HG03442 (cell line): ENCODE results near the gene RBPJL.

ENCODE experiments used
- ATAC-seq: cut with Tn5 transposase; IDR thresholded peaks from one replicate; pipeline ENCODE4 v1.9.1; 2021; ENCODE audit warnings: mild to moderate bottlenecking, moderate library complexity; ENCODE audit not compliant: unreplicated experiment

RBPJL gene

DNA sequence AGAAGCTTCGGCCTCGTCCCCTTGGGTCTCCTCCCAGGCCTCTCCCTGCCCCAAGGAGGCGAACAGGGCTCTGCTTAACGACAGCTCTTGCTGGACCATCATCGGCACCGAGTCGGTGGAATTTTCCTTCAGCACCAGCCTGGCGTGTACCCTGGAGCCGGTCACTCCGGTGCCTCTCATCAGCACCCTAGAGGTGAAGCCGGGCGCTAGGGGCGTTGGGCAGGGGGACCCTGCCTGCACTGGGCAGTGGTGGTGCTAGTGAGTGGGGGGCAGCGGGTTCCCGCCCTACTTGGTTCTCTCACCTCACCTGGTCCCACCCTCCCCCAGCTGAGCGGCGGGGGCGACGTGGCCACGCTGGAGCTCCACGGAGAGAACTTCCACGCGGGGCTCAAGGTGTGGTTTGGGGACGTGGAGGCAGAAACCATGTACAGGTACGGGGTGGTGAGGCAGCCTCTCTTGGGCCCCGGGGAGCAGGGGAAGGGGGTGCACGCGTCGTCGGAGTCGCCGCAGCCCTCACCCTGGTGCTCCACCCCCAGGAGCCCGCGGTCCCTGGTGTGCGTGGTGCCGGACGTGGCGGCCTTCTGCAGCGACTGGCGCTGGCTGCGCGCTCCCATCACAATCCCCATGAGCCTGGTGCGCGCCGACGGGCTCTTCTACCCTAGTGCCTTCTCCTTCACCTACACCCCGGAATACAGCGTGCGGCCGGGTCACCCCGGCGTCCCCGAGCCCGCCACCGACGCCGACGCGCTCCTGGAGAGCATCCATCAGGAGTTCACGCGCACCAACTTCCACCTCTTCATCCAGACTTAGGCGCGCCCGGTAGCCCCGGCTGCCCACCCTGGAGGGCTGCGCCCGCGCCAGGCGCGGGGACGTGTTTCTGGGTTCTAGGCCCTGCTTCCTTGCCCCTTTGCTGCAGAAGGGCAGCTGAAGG, 9.8 kb downstream of the RBPJL start:
- no peak for ATAC-seq

DNA sequence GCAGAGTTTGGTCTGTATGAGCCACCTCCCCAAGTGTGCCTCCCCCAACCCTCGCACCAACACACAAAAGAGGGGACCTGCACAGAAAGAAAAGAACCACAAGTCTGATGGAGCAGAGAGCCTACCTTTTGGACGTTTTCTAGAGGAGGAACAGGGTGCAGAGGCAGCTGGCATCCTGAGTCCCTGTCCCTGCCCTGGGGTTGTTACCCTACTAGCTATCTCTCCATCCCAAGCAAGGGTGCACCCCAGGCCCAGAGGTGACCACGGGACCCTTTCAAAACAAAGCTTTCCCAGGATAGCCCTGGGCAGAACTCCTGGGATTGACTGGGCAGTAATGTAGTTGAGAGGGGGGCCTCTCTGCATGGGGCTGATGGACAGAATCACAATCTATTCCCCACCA, 11.2 kb downstream of the RBPJL start:
- ATAC-seq = no peak

DNA sequence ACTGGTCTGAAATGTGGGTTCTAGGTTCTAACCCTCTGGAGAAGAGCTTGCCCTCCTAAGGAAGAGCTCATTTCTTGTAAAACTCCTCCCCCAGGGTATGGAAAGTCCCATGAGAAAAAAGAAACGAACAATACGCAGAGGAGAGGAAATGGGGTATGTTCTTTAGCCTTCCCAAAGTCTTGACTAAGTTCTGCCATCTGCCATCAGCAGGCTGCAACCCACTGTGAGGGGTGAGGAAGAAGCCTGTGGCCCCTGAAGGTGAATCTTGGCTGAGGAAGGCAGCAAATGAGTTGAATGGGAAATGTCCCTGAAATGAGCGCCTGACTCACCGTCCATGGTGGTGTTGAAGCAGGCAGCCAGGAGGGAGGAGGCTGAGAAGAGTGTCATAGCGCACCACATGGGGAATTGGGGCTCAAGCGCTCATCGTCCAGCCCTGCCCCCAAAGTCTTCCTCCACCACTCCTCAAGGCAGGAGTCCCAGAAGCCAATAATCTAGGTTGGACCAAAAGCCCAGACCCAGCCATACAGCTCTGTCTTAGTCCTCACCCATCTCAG, 11.8 kb downstream of the RBPJL start:
- ATAC-seq = no peak

DNA sequence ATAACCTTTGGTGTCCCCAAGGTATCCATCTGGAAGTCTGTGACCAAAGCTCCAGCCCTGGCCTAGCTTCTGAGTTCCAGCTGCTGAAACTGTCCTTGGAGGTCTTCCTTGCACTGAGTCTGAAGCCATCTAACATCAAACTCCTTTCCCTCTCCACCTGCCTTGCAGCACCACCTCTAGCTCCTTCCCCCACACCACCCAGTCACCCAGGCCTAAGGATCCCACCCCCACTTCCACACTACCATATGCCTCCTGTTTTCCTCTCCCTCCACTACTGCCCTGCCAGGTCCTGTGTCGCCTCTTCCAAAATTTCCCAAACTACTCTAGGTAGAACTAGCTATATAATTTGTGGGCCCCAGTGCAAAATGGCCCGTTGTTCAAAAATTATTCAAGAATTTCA, 12.3 kb downstream of the RBPJL start:
- no peak for ATAC-seq

DNA sequence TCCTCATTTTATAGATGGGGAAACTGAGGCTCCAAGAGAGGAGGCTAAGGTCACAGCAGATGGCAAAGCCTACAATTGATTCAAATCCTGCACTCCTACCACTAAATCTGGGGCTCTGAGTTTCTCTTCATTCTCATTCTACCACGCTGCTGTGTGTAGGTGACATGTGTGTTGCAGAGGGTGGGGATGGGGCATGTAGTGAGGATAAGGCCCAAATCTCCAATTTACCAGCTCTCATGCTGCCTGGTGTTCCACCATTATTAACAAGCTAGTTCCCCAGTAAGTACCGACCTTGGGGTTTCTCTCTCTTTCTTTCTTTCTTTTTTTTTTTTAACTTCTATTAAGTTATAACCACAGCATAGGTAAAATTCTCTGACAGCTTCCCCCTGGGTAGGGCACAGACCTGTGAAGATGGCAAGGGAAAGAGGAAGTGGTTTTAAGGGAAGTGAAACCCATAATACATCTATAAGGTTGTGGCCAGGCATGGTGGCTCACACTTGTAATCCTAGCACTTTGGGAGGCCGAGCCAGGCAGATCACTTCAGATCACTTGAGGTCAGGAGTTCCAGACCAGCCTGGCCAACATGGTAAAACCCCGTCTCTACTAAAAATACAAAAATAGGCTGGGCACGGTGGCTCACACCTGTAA, 14.4 kb downstream of the RBPJL start:
- ATAC-seq = no peak

DNA sequence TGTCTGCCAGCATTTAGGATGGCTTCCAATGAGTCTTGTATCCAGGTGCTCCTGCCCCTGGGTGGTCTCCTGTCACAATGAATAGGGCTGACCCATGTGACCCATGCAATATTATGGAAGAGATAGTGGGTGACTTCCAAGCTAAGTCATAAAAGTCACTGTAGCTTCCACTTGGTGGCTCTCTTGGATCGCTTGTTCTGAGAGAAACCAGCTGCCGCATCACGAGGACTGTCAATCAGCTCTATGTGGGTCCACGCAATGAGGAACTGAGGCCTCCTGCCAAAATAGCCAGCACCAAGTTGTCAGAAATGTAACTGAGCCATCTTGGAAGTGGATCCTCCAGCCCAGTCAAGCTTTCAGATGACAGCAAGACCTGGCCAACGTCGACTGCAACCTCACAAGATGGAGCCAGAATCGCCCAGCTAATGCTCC, 16.3 kb downstream of the RBPJL start:
- ATAC-seq = no peak

DNA sequence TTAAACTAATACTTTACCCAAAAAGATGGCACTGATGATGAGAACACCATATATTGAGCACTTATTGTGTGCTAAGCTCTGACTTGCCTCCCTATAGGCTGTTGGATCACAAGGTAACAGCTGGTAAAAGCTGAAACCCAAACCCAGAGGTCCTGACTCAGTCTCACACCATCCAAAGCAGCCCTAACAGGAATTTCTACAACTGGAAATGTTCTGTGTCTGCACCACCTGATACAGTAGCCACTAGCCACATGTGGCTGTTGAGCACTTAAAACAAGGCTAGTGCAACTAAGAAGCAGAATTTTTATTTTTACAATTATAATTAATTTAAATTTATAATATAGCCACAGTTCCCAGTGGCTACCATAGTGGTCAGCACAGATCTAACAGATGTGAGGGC, 17.1 kb downstream of the RBPJL start:
- ATAC-seq = no peak

DNA sequence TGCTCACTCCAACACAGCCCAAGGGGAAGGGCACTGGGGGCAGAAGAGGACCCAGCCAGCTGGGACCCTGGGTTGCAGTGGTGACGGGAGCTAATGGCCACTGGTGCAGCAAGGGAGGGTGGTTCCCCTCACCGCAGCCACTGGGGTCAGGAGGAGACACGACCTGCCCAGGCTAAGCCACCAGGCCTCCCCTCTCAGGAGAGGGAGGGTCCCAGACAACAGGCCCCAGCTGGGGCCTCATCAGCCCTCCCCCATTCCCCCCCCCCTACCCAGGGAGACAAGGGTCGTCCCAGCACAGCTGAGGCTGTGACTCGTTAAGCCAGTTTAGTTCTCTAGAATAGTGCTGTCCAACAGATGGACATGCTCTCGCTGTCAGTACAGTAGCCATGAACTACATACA, 18.7 kb downstream of the RBPJL start:
- ATAC-seq = no peak

DNA sequence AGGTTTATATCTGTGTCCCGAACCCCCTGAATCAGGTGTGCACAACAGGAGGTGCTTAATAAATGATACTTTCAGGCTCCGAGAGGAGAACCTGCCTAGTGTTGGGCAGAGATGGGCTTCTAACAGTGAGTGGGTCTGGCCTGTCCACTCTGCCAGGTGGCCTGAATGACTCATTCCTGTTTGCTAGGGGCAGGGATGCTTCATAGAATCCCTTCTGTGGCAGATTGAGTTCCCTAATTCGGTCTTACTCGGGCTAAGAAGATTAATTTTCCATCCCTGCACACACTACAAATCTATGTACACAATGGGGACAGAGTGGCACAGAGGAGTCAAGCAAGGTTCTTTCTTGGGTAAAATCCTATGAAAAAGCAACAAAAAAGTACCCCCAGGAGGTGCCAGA, 21.8 kb downstream of the RBPJL start:
- ATAC-seq = no peak

DNA sequence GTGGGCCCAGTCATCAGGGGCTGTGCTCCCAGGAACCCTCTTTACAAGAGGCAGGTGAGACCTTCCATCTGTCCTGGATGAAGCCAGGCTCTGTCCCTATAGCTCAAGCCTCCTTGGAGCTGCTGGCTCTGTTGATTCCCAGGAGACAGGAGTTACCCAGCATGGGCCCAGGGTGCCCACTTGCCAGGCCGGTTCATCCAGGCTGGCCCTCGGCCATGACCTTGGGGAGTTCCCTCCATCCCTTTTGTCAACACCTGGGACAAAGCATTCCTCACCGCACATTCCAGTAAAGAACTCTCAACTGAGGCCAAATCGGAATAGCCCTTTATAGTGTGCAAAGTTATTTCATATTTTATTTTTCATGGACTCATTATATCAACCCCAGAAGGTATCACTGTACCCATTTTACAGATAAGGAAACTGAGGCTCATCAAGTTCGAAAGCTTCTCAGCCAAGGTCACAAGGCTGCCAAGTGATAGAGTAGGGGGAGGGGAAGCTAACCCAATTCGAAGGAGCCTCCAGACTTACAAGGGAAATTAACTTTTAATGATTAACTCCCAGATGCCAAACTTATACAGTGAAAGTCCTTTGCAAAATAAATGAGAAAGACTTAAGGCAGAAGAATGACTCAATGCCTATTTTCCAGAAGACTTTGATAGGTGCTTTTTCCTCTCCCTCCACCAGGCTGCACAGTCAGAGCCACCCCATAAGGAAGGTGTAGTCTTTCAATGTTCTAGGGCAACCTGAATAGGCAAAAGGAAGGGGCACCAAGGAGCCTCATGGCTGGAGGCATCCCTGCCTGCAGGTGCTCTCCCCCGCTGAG, 23.1 kb downstream of the RBPJL start:
- no peak for ATAC-seq

DNA sequence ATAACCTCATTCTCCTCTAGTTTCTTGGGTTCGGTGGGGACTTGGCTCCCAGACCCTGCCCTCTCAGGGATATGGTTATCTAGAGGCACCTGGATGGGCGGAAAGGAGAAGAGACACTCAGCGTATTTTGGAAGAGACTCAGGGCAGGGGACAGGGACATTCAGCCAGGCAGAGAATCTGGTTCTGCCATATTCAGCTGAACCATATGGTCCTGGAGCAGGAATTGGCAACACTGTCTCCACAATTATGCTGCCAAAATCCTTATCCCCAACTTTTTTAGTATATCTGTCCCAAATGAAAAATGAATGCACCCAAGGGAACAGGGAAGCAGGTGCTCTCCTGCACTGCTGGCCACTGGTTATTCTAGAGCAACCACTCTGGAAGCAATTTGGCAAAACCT, 23.8 kb downstream of the RBPJL start:
- no peak for ATAC-seq

DNA sequence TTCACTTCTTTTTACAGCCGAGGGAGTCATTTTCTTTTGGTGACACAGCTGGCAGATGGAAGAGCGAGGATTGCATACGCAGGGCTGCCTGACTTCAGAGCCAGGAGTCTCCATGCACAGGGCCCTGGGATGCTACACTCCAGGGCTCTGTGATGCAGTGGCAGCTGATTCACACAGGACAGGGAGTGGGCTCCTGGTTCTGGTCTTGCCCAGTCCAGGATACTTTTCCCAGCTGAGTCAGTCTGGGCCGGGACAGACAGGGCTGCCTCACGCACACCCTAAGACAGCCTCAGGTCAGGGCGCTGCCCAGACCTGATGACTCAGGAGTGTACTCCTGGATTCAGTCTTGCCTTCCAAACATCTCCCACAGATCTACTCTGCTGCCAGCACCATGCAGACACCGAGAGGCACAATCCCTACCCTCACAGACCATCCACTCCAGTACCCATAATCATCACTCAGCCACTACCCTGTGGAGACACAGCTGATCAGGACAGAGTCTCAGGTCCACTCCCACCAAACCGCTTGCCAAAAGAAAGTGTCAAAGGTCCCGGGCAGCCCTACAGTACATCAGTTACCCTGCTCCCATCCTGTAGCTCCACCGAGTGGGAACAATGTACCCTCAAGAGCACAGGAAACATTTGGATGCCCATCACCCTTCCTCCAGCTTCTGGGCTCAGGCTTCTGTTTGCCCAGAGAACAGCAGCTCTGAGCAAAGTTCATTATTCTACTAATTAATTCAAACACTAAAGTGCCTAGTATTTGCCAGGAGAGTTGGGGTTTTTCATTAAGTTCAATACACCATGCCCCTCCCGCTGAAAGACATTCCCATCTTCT, 30.1 kb downstream of the RBPJL start:
- ATAC-seq = no peak

DNA sequence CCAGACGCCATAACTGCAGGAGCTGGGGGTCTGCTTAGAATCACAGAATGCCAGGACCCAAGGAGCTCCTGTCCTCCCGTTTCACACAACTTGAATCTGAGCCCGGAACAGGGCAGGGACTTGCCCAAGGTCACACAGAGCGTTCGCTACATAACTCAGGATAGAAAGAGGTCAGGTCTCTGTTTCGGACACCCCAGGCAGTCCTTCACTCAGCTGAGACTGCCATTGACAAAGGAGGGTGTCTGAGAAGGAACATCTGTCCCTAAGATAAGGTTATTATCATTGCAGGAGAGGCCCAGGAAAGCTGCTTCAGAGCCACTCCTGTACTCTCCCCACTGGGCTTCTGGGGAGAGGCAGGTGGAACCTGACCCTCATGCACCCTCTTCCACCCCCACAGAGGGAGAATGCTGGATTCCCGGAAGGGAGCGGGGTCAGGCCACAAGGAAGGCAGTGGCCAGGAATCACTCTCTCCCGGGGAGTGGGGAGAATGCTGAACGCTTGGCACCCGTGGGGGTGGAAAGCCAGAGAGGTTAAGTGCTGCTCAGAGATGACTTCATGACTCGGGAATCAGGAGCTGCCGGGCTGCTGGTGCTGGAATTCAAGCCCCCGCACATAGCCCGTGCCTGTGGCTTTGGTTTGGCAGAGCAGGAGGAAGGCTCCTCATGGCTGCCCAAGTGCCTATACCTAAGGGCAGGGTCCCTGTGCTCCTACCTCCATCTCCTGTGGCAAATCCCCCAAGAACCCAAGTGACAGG, 30.9 kb downstream of the RBPJL start:
- no peak for ATAC-seq

DNA sequence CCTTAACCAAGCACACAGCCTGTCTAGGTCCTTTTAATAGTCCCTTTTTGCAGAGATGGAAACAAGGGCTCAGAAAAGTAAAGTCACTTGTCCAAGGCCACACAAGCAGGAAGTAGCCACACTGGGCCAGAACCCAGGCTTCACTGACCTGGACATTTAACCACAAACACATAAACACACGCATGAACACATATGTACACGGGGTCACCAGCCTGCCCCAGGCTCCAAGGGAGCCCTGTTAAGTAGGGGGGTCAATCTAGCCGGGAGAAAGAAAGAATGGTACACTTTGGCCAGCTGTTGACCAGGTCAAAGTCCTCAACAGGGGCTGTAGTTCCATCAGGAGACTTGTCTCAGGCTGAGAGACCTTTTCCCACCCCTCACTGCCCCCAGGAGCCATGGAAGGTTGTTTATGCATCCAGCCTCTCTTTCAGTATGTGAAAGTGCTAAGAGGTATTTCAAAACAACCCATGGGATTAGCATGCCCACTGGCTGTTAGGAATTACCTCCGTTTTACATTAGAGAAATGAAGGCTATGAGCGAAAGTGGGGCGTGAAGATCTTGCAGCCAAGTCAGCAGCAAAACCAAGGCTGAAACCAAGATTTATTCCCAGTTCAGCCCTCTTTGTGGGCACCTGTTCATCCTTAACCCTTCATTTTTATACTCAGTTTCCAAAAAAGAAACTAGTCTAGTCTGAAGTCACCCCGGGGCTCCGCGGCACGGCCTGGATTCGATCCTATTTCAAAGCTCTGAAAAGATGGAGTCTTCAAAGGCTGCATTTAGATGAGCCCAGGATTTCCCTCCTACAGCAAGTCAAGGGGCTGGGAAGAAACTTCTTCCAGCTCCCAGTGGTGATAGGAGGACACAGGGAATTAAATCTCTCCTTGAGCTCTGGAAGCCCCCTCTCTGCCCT, 31.7 kb downstream of the RBPJL start:
- ATAC-seq = no peak

DNA sequence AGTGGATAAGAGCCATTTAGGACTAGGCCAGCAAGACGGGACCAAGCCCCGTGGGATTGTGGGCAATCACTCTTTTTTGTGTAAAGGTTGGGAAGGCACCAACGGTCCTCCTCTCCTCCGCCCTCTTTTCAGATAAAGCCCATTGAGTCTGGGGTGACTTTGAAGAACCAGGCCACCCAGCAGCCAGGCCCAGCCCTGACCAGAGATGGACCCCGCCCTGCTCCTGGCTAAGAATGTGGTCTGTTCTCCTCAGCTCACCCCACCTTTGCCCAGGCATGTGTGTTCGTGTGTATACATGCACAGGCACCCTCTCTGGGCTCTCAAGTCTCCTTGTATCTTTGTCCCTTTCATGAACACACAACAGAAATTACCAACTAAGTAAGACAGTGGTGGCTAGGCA, 32.4 kb downstream of the RBPJL start:
- ATAC-seq = no peak

DNA sequence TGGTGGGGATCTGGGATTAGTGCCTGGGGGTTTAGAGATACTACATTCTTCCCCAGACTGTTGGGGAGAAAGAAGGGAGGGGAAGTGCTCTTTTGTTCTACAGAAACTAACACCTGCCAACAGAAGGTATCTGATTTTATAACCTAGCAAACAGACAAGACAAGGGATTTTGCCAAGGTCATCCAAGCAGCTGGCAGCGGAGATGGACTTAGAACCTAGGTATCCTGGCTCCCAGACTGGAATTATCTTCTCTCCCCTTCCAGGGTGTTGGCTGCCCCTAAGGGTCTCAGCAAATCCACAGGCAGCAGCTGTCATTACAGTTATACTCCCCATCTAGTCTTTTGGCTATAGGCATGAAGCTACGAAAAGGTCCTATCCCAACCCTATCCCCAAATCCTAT, 33.2 kb downstream of the RBPJL start:
- no peak for ATAC-seq

DNA sequence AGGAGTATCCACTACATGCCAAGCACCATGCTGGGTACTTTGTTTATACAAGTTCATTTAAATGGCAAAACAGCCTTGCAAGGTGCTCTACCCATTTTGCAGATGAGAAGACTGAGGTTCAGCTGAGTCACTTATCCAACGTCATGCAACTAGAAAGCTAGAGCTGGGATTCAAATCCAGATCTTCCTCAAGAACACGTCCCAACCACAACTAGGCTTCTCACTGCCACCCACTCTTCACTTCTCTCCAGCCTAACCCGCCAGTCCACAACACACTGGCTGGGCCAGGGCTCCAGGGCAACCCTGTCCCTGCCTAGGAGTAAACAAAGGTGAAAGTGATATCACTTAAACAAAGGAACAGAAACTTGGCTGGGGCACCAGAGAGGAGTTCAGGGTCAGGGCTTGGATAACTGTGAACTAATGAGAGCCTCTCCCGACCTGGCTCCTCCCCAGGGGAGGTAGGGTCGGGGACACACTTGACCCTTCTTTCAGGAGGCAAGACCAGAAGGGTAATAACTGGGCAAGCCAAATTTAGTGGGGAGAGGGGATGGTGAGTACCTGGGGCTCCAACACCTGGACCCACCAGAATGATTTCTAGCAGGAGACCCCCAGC, 33.7 kb downstream of the RBPJL start:
- ATAC-seq = no peak

DNA sequence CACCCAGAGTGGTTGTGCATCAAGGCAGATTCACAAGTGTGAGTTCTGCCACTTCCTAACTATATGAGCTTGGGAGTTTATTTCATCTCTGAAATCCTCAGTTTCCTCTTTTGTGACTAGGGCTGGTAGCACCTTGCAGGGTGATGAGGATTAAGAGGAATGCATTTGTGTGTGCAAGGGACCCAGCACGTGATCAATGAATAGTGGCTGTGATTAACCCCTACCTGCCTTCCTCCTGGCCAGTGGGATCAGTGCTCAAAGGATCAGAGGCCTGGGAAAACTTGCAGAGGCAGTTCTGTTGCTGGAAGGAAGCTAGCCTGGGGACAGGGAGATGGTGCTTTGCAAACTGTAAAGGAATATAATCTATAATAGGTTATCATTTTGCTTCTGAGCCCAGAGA, 34.3 kb downstream of the RBPJL start:
- no peak for ATAC-seq
